Left lung (tissue), 10 donors: ENCODE results near the gene PIK3R2. TPM values are rescaled to one million over a fixed set of nuclear protein-coding genes. Genes with fewer than 3 reads are reported as not detected.

Experiments
- ATAC-seq: fragments of 200-7000 bp; cut with Tn5 transposase; one replicate; pipeline ENCODE4 v1.9.1; 2020; ENCODE audit warnings: moderate library complexity
- DNase-seq, 4 donors: peaks; one replicate each; pipeline ENCODE4 v3.0.0-alpha.2; 2013 to 2020
- H3K27ac ChIP-seq, 2 donors: fragments of 200-600 bp; sonication (generic) in 1 of 2; one replicate each; pipeline versions ENCODE4 v1.5.0 to v1.8.0; 2020 to 2021
- H3K27me3 ChIP-seq, 2 donors: fragments of 200-600 bp; sonication (generic) in 1 of 2; one replicate each; pipeline versions ENCODE4 v1.5.0 to v1.8.0; 2020 to 2021
- H3K36me3 ChIP-seq, 2 donors: fragments of 200-600 bp; sonication (generic) in 1 of 2; one replicate each; pipeline versions ENCODE4 v1.5.0 to v1.8.0; 2020 to 2021
- H3K4me1 ChIP-seq, 2 donors: fragments of 200-600 bp; one replicate each; pipeline ENCODE4 v1.8.0; 2021
- H3K4me3 ChIP-seq, 2 donors: fragments of 200-600 bp; sonication (generic) in 1 of 2; one replicate each; pipeline versions ENCODE4 v1.5.0 to v1.8.0; 2020 to 2021; ENCODE audit warnings: mild to moderate bottlenecking in 1 of 2
- H3K9me3 ChIP-seq, 2 donors: fragments of 200-600 bp; sonication (generic) in 1 of 2; one replicate each; pipeline versions ENCODE4 v1.5.0 to v1.8.0; 2020 to 2021
- intact Hi-C, 2 donors: fragments of 100-400 bp; cut with DNase I; formaldehyde crosslinking; loops; one replicate each; pipeline versions ENCODE4 v1.11.2 to v1.14.2; 2022
- polyA plus RNA-seq, 6 donors: library from polyadenylated mRNA; unstranded; fragments of 120-200 nt; gene quantifications; one replicate each; pipeline ENCODE4 v1.2.1, GENCODE V29; 2013; ENCODE audit not compliant: insufficient read length in 6 of 6
- total RNA-seq, 2 donors: library from RNA; stranded (reverse); fragmentation: NEBNext Ultra II Directional; extraction: Animal tissue kit (Norgen Biotek cat#: 25700); gene quantifications; one replicate each; pipeline ENCODE4 v1.2.1, GENCODE V29; 2021
- TF ChIP-seq, protein P1 (sequence below), 2 donors: fragments of 200-600 bp; sonication (generic) in 1 of 2; IDR thresholded peaks; one replicate each; pipeline versions ENCODE4 v1.5.0 to v1.8.0; 2021; ENCODE audit warnings: antibody characterized with exemption in 2 of 2
- donor health status: DM: no; HTN: yes; CAD: no.
- donor health status: DM: no; HTN: no; CAD: no.

The PIK3R2 gene
- total and polyA plus RNA-seq, 8 donors = 25.7 to 37.7 (median 32.5) TPM

DNA sequence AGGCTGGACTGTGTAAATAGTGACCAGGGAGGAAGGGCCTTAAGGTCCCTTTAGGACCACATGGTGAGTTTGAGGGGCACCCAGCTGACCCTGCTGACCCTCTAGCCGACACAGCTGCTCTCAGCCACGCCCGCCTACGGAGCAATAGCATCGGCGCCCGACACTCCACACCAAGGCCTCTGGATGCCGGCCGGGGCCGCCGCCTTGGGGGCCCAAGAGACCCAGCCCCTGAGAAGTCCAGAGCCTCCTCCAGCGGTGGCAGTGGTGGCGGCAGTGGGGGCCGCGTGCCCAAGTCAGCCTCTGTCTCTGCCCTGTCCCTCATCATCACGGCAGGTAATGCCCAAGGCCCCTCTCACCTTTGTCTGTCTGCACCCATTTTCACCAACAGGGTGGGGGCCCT lies 8.6 kb upstream of the PIK3R2 start:
- Histone ChIP-seq H3K36me3 (peaks cover 0 to 97% of the 10 kb centered on the region in 2 donors), H3K27ac (no peak overlapping the region), H3K4me1 (no peaks in the 10 kb centered on the region), H3K9me3 (no peaks in the 10 kb centered on the region), H3K4me3 (no peak overlapping the region), H3K27me3 (no peaks in the 10 kb centered on the region)
- ATAC-seq (no peak), DNase-seq (no peak)
- TF ChIP-seq, protein P1, sequence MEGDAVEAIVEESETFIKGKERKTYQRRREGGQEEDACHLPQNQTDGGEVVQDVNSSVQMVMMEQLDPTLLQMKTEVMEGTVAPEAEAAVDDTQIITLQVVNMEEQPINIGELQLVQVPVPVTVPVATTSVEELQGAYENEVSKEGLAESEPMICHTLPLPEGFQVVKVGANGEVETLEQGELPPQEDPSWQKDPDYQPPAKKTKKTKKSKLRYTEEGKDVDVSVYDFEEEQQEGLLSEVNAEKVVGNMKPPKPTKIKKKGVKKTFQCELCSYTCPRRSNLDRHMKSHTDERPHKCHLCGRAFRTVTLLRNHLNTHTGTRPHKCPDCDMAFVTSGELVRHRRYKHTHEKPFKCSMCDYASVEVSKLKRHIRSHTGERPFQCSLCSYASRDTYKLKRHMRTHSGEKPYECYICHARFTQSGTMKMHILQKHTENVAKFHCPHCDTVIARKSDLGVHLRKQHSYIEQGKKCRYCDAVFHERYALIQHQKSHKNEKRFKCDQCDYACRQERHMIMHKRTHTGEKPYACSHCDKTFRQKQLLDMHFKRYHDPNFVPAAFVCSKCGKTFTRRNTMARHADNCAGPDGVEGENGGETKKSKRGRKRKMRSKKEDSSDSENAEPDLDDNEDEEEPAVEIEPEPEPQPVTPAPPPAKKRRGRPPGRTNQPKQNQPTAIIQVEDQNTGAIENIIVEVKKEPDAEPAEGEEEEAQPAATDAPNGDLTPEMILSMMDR (IDR thresholded peaks at IDR 0.05) = no peak
- intact Hi-C loops = no loop called here

DNA sequence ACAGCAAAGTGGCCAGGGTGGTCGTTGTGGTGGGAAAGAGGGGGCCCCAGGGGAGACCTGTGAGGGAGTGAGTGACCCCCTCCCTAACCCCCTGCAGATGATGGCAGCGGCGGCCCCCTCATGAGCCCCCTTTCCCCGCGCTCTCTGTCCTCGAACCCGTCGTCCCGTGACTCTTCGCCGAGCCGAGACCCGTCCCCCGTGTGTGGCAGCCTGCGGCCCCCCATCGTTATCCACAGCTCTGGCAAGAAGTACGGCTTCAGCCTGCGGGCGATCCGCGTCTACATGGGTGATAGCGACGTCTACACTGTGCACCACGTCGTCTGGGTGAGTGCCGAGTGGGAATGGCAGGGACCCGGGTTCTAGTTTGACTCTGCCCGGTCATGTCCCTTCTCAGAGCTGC lies 8.1 kb upstream of the PIK3R2 start:
- H3K27ac ChIP-seq = no peak overlapping the region
- H3K4me3 ChIP-seq = no peak overlapping the region
- TF ChIP-seq, protein P1 (IDR thresholded peaks at IDR 0.05) = no peak
- no peaks in the 10 kb centered on the region for H3K4me1 ChIP-seq
- no peak for ATAC-seq
- peaks cover 0 to 98% of the 10 kb centered on the region in 2 donors for H3K36me3 ChIP-seq
- DNase-seq = no peak
- intact Hi-C loops = no loop called here
- no peaks in the 10 kb centered on the region for H3K27me3 ChIP-seq
- no peaks in the 10 kb centered on the region for H3K9me3 ChIP-seq

DNA sequence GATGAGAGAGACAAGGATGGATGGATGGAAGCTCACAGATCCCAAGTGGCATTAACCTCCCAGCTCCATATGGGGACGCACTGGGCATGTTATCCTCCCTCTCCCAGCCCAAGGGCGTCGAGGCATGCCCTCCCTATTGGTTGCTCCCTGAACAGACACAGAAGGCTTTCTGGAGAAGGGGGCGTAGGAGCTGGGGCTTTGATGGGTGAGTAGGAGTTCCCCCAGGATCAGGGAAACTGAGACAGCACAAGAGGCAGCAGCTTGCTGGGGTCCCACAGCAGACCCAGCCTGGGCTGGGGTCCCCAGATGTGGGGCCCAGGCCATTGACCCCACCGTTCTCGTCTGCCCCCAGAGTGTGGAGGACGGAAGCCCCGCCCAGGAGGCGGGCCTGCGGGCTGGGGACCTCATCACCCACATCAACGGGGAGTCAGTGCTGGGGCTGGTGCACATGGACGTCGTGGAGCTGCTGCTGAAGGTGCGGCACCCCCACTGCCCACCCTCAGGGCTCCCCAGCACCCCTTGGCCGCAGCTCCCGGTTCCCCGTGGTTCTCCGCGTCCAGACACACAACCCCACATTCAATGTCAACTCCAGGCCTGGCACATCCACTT lies 7.5 kb upstream of the PIK3R2 start:
- no peak overlapping the region for H3K4me3 ChIP-seq

DNA sequence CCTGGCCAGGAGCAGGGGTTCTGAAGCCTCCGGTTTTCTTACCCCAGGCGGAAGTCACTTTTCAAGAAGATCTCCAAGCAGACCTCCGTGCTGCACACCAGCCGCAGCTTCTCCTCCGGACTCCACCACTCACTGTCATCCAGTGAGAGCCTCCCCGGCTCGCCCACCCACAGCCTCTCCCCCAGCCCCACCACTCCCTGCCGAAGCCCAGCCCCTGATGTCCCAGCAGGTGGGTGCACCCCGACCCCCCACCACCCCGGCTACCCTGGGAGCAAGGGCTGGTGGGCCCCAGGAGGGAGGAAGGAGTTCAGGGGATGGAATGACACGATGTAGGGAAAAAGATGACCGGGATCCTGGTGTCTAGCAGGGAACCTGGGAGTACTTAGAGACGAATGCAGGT lies 5.6 kb upstream of the PIK3R2 start:
- ATAC-seq = no peak
- H3K4me1 ChIP-seq = peaks cover 0 to 12% of the 10 kb centered on the region in 2 donors
- no peak overlapping the region for H3K27ac ChIP-seq
- DNase-seq = no peak
- TF ChIP-seq, protein P1 (IDR thresholded peaks at IDR 0.05) = no peak
- no peak overlapping the region for H3K4me3 ChIP-seq
- peaks cover 0 to 84% of the 10 kb centered on the region in 2 donors for H3K36me3 ChIP-seq
- intact Hi-C loops = no loop called here
- H3K27me3 ChIP-seq = no peaks in the 10 kb centered on the region
- no peaks in the 10 kb centered on the region for H3K9me3 ChIP-seq

More for the DNA sequence above, 7.5 kb upstream of the PIK3R2 start:
- Histone ChIP-seq H3K9me3 (no peaks in the 10 kb centered on the region), H3K36me3 (peaks cover 0 to 98% of the 10 kb centered on the region in 2 donors), H3K27ac (no peak overlapping the region), H3K27me3 (no peaks in the 10 kb centered on the region), H3K4me1 (no peaks in the 10 kb centered on the region)
- ATAC-seq (no peak), DNase-seq (no peak)
- intact Hi-C loops = no loop called here
- TF ChIP-seq, protein P1 (IDR thresholded peaks at IDR 0.05) = no peak

DNA sequence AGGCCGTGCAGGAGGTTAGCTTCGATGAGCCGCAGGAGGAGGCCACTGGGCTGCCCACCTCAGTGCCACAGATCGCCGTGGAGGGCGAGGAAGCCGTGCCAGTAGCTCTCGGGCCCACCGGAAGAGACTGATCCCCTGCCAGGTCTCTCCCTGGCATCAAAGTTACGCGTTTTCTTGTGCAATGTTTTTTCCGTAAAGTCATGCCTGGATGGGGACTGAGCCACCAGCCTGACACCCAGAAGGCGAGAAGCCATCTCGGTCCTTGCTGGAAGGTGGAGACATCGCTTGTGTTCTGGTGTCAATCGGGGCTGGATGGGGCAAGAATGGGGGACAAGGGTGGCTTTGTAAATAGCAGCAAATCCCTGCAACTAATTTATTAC lies 3.4 kb upstream of the PIK3R2 start:
- ATAC-seq (no peak), DNase-seq (no peak)
- intact Hi-C loops = no loop called here
- Histone ChIP-seq H3K4me1 (peaks cover 9 to 25% of the 10 kb centered on the region in 2 donors), H3K4me3 (no peak overlapping the region), H3K9me3 (no peaks in the 10 kb centered on the region), H3K36me3 (peaks cover 0 to 62% of the 10 kb centered on the region in 2 donors), H3K27me3 (no peaks in the 10 kb centered on the region), H3K27ac (no peak overlapping the region)
- TF ChIP-seq, protein P1 (IDR thresholded peaks at IDR 0.05) = no peak
